Activated T-cell treated with anti-CD3 and anti-CD28 coated beads, Interleukin-2, amount 50 U/mL, for 4 hours (primary cell): ENCODE data around the gene SOX5. TPM values are rescaled to one million over a fixed set of nuclear protein-coding genes. Genes with fewer than 3 reads are reported as not detected.

ENCODE experiments used
- ATAC-seq, 2 donors: fragments of 200-7000 bp; cut with Tn5 transposase; one replicate each; pipeline ENCODE4 v1.10.0; 2021
- DNase-seq: peaks from one replicate; pipeline ENCODE4 v3.0.0-alpha.2; 2020
- H3K27me3 Mint-ChIP-seq: one replicate; pipeline ENCODE4 v1.8.0; 2021; ENCODE audit warnings: low read depth, mixed read lengths
- H3K36me3 Mint-ChIP-seq: one replicate; pipeline ENCODE4 v1.8.0; 2022; ENCODE audit warnings: mixed read lengths; ENCODE audit not compliant: insufficient read depth
- H3K4me1 Mint-ChIP-seq: one replicate; pipeline ENCODE4 v1.8.0; 2021; ENCODE audit warnings: low read depth, mixed read lengths
- H3K4me3 Mint-ChIP-seq: one replicate; pipeline ENCODE4 v1.8.0; 2021; ENCODE audit warnings: mild to moderate bottlenecking, moderate library complexity, mixed read lengths
- H3K9me3 Mint-ChIP-seq: one replicate; pipeline ENCODE4 v1.8.0; 2021; ENCODE audit warnings: mixed read lengths
- total RNA-seq, 3 donors: library from RNA; stranded (reverse); gene quantifications; one replicate each; pipeline ENCODE4 v1.2.1, GENCODE V29; 2021

The SOX5 gene
- total RNA-seq, 3 donors from 2014 or later, result 0.15 to 1.7 (median 0.34) TPM

GRCh38 chr12:23585156-23585781 lies 364.2 kb downstream of the SOX5 start:
- H3K4me3 Mint-ChIP-seq, result no peak overlapping the region
- DNase-seq (no peak), ATAC-seq (no peak)
- no peaks in the 10 kb centered on the region for H3K27me3 Mint-ChIP-seq
- H3K4me1 Mint-ChIP-seq, result no peaks in the 10 kb centered on the region
- H3K36me3 Mint-ChIP-seq, result no peaks in the 10 kb centered on the region
- H3K9me3 Mint-ChIP-seq, result peaks cover 10% of the 10 kb centered on the region

DNA sequence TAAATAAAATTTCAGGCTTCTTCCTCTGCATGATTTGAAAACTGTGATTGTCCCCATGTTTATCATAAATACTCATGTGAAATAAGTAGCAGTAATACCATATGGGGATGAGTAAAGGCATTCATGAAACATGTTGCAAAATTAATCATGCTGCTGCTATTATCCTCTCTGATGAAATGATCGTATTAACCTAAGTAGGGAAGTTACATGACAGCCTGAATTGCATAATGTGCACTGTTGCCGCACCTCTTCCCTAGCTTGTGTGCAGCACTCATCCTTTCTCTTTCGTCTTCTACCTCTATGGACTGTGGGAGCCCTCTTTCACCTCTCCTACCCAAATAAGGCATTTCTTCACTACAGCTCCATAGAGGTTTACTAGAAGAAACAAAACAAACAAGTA lies 367.6 kb downstream of the SOX5 start:
- DNase-seq (no peak), ATAC-seq (no peak)
- Mint-ChIP-seq H3K4me3 (no peak overlapping the region), H3K9me3 (peaks cover 13% of the 10 kb centered on the region), H3K27me3 (no peaks in the 10 kb centered on the region), H3K36me3 (no peaks in the 10 kb centered on the region), H3K4me1 (no peaks in the 10 kb centered on the region)

DNA sequence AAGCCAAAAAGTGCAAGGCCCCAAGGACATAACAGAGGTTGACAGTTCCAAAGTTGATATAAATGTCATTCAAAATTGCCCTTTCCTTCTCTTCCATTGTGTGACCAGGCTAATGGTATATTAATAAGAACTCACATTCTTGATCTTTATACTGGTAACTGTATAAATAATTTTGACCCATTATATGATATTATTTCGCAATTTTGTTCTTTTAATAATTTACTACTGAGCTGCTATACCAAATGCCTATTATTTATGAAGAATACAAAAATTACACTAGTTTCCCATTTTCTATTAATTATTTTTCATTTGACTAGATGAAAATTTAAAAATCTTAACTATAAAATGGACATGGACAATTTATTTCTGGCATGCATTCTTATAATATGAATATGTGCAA lies 370.2 kb downstream of the SOX5 start:
- no peak for DNase-seq
- no peak for ATAC-seq
- Mint-ChIP-seq H3K36me3 (no peaks in the 10 kb centered on the region), H3K4me3 (no peak overlapping the region), H3K27me3 (no peaks in the 10 kb centered on the region), H3K9me3 (peaks cover 8% of the 10 kb centered on the region), H3K4me1 (no peaks in the 10 kb centered on the region)

GRCh38 chr12:23576372-23576771 lies 373.1 kb downstream of the SOX5 start:
- no peak overlapping the region for H3K4me3 Mint-ChIP-seq
- DNase-seq (no peak), ATAC-seq (no peak)
- peaks cover 4% of the 10 kb centered on the region for H3K9me3 Mint-ChIP-seq
- H3K27me3 Mint-ChIP-seq, result no peaks in the 10 kb centered on the region
- H3K4me1 Mint-ChIP-seq, result no peaks in the 10 kb centered on the region
- H3K36me3 Mint-ChIP-seq, result no peaks in the 10 kb centered on the region

DNA sequence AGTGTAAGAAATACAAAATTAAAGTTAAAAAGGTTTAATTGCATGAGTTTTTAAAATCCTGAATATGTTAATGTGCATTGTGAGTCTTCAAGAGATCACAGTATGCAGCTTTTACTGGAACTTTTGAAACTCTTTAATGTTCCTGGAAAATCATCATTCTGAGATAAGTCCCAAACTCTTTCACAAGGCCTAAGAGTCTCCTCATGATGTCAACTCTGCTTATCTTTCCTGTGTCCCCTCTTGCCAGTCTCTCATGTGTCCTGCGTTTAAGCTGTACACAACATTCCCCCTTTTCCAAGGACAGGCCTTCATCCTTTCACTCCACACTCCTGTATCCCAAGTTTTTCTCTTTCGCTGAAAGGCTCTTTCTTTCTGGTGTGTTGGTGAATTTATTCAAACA lies 380.1 kb downstream of the SOX5 start:
- no peaks in the 10 kb centered on the region for H3K4me1 Mint-ChIP-seq
- peaks cover 4% of the 10 kb centered on the region for H3K9me3 Mint-ChIP-seq
- DNase-seq (no peak), ATAC-seq (no peak)
- H3K4me3 Mint-ChIP-seq, result no peak overlapping the region
- no peaks in the 10 kb centered on the region for H3K27me3 Mint-ChIP-seq
- H3K36me3 Mint-ChIP-seq, result no peaks in the 10 kb centered on the region

DNA sequence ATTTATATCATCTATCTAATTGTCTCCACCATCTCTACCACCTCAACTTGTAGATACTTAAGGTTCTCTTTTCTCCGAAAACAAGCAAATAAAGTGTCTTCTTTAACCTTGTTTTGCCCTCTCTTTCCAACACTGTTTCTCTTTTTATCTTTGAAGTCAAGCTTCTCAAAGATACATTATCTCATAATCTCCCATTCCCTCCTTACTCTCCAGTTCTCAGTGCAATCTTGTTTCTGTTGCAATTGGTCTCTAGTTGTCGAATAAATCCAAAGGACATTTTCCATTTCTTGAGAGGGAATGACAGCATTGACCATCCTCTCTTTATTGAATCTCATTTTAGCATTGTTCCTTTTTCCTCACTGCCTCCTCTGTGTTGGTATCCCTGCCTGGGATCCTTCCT lies 383.3 kb downstream of the SOX5 start:
- DNase-seq (no peak), ATAC-seq (no peak)
- H3K9me3 Mint-ChIP-seq, result peaks cover 4% of the 10 kb centered on the region
- no peak overlapping the region for H3K4me3 Mint-ChIP-seq
- H3K27me3 Mint-ChIP-seq, result no peaks in the 10 kb centered on the region
- no peaks in the 10 kb centered on the region for H3K36me3 Mint-ChIP-seq
- no peaks in the 10 kb centered on the region for H3K4me1 Mint-ChIP-seq

DNA sequence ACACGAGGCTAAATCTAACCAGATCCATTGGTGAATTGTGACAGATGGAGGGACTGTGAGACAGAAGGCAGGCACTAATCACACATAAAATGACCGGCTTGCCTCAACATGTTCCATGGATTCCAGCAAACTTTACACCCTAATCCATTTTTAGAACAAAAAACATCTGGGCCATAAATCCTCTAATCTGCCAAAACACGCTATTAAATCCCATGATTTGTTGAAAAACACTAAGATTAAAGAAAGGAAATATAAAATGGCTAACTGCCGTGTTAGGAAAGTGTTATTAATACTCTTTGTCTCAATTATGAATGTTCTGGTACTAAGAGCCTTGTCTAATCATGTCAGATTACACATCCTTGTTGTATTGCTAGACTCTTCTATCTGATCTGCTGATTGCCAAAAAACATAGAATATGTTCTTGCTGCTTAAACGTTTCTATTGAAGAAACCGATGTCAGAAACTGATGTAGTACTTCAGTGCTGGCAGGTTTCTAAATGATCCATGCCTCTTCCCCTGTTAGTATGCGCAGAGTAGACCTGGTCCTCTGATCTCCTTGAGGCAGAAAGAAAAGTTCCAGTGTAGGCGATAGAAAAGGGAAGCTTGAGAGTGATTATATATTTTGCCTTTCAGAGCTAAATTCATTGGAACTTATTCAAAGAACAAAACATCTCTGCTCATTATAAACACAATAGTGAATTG lies 384.9 kb downstream of the SOX5 start:
- H3K4me1 Mint-ChIP-seq, result no peaks in the 10 kb centered on the region
- DNase-seq, result no peak
- H3K36me3 Mint-ChIP-seq, result no peaks in the 10 kb centered on the region
- ATAC-seq, result no peak
- no peaks in the 10 kb centered on the region for H3K27me3 Mint-ChIP-seq
- peaks cover 4% of the 10 kb centered on the region for H3K9me3 Mint-ChIP-seq
- H3K4me3 Mint-ChIP-seq, result no peak overlapping the region

DNA sequence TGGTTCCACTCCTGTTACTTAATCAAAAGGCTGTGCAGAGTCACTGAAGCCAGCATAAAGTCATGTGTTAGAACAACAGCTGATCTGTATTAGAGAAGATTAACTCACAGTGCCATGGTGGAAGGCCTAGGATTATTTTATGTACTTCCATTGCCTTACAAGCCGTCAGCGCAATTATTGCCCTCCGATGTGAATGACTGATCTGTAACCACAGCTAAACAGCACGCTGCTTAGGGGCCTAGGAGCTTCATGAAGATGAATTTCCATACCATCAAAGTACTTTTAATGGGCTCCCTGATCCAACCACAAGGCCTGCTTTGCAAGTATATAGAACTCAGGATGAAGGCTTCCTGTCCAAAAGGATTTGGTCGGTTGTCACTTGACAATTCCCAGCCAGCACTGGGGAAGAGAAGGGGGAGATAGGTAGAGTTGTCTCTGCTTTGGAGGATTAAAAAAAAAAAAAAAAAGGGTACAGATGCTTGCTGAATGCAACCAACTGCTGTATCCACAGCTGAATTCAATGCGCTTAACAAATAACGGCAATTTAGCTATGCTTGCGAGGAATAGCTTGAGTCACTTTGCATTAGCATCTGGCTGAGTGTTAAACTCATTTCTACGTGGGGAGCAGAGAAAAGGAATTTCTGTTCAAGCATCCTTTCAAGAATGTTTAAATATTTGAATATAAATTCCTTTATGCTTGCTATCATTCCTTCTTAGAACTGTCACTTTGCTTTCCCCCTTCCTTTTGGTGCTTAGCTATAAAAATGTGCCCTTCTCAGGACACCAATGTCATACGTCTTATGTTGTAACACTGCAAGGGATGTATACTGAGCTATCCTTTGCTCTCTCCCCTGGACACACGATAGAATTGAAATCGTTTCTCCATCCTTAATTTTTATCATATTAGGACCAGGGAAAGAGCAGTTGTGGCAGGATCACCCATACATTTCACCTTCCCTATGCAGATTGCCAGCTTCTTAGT lies 387.8 kb downstream of the SOX5 start:
- Mint-ChIP-seq H3K27me3 (no peaks in the 10 kb centered on the region), H3K4me3 (no peak overlapping the region), H3K36me3 (no peaks in the 10 kb centered on the region), H3K4me1 (no peaks in the 10 kb centered on the region), H3K9me3 (peaks cover 3% of the 10 kb centered on the region)
- ATAC-seq, result no peak
- no peak for DNase-seq

GRCh38 chr12:23560611-23561010 lies 388.9 kb downstream of the SOX5 start:
- no peaks in the 10 kb centered on the region for H3K4me1 Mint-ChIP-seq
- peaks cover 3% of the 10 kb centered on the region for H3K9me3 Mint-ChIP-seq
- DNase-seq (no peak), ATAC-seq (no peak)
- no peaks in the 10 kb centered on the region for H3K27me3 Mint-ChIP-seq
- no peaks in the 10 kb centered on the region for H3K36me3 Mint-ChIP-seq
- H3K4me3 Mint-ChIP-seq, result no peak overlapping the region

DNA sequence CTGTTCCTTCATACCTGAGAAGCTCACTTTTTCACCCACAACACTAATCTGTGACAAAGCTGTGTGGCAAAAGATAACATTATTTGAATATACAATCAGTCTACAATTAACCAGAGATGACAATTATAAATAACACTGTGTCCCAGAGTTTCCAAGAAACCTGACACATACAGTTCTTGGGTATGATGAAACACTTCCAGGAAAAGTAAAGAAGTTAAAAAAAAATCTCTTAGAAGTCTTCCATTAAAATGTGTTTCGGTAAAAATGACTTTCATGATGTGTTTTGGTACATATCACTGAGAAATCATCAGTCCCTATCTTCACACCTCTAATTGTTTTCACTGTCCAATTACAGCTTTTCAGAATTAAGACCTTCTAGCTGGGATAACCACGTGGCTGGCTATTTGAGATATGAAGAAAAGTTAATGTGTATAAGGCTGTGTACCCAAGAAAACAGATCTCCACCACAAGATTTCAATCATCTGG lies 390.2 kb downstream of the SOX5 start:
- Mint-ChIP-seq H3K9me3 (peaks cover 3% of the 10 kb centered on the region), H3K4me3 (no peak overlapping the region), H3K27me3 (no peaks in the 10 kb centered on the region), H3K4me1 (no peaks in the 10 kb centered on the region), H3K36me3 (no peaks in the 10 kb centered on the region)
- DNase-seq (no peak), ATAC-seq (no peak)

DNA sequence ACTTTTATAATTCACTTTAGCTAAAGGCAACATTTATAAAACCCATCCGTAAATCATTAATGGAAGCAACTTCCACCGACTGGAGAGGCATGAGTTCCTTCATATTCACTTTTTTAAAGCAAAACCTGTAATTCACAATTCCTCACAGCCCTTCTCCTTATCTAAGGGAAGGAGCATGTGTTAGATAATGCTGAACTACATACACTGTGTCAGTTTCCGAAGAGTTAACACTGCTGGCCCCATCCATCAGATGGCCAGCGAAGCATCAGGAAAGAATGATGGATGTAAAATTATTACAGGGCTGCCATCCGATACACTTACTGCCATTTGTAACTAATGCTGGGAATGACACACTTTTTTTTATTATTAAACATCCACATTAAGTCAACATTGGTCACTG lies 392.8 kb downstream of the SOX5 start:
- DNase-seq (no peak), ATAC-seq (no peak)
- H3K36me3 Mint-ChIP-seq, result no peaks in the 10 kb centered on the region
- peaks cover 3% of the 10 kb centered on the region for H3K9me3 Mint-ChIP-seq
- H3K27me3 Mint-ChIP-seq, result no peaks in the 10 kb centered on the region
- no peak overlapping the region for H3K4me3 Mint-ChIP-seq
- H3K4me1 Mint-ChIP-seq, result no peaks in the 10 kb centered on the region

GRCh38 chr12:23555825-23556207 lies 393.7 kb downstream of the SOX5 start:
- no peaks in the 10 kb centered on the region for H3K4me1 Mint-ChIP-seq
- no peaks in the 10 kb centered on the region for H3K36me3 Mint-ChIP-seq
- H3K9me3 Mint-ChIP-seq, result peaks cover 3% of the 10 kb centered on the region
- H3K27me3 Mint-ChIP-seq, result no peaks in the 10 kb centered on the region
- H3K4me3 Mint-ChIP-seq, result no peak overlapping the region
- ATAC-seq, result no peak
- DNase-seq, result no peak

DNA sequence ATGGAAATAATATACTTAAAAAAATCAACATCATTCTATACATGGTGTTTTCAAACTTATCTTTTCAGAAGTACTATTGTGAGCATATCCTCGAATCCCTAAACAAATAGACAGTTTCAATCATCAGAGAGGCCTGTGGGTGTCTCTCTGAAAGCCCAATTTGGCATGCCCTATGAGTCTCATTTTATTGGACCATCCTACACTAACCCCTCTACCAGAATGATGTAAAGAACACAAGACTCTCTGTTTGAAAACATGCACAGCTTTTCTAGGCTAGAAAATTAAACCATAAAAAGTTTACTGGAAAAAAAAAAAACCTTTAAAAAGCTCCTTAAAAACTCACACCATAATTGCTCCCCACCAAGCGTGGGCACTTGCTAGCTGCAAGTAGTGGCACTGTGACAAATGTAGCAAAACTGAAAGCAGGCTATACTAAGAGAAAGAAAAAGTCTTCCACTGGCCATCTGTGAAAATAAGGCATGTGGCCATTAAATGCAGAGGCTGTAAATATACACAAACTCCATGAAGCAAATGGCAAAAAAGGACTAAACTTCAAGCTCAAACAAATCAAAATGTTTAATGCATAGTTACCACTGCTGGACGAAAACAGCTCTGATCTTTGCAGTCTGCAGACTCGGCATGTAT lies 394.2 kb downstream of the SOX5 start:
- DNase-seq (no peak), ATAC-seq (no peak)
- Mint-ChIP-seq H3K4me1 (no peaks in the 10 kb centered on the region), H3K9me3 (peaks cover 3% of the 10 kb centered on the region), H3K4me3 (no peak overlapping the region), H3K27me3 (no peaks in the 10 kb centered on the region), H3K36me3 (no peaks in the 10 kb centered on the region)

GRCh38 chr12:23552417-23552816 lies 397.1 kb downstream of the SOX5 start:
- H3K36me3 Mint-ChIP-seq, result no peaks in the 10 kb centered on the region
- DNase-seq, result no peak
- H3K4me1 Mint-ChIP-seq, result no peaks in the 10 kb centered on the region
- H3K27me3 Mint-ChIP-seq, result no peaks in the 10 kb centered on the region
- peaks cover 4% of the 10 kb centered on the region for H3K9me3 Mint-ChIP-seq
- ATAC-seq, result no peak
- H3K4me3 Mint-ChIP-seq, result no peak overlapping the region
